ENCODE measurements around the gene CACUL1.

Gene CACUL1

DNA sequence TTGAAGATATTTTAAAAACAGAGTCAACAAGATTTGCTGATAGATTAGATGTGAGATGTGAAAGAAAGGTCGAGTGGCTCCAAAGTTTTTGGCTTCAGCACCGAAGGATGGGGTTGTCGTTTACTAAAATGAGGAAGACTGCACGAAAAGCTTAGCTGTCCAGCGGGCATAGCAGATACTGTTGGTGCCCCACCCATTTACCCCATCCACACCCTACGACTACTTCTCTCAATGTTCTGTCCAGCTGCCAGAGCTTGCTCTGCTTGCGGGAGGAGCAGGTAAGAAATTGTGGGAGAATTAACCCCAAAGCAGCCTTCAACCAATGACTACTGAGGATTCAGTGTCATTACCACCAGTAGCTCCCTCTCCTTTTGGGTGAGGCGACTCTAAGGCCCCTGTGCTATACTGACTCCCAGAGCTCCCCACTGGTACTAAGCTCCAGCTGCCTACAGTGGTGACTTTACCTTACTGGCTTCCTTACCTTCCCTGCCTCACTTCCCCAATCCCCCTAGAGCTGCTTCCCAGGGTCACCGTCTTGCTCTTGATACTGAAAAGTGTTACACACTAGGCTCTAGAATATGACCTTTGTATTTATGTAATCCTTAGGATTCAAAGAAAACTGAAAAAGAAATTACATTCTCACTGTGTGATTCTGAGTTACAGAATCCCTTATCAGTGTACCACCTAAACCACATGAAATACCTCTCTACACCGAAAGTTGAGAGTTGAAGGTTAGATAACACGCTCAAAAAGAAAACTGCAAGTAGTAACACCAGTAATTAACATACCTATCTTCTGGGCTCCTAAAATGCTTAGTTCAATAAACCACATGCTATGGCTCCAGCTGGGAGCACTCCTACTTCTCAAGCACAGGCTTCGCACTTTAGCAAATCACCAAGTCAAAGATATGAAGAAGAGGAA is 22.3 kb downstream of the CACUL1 start:
- DNase-seq (ENCODE audit: low spot score) = peak; percentile 15

GRCh38 chr10:118730756-118731456 is 23.9 kb downstream of the CACUL1 start:
- DNase-seq (ENCODE audit: low spot score) = peak; percentile 16

DNA sequence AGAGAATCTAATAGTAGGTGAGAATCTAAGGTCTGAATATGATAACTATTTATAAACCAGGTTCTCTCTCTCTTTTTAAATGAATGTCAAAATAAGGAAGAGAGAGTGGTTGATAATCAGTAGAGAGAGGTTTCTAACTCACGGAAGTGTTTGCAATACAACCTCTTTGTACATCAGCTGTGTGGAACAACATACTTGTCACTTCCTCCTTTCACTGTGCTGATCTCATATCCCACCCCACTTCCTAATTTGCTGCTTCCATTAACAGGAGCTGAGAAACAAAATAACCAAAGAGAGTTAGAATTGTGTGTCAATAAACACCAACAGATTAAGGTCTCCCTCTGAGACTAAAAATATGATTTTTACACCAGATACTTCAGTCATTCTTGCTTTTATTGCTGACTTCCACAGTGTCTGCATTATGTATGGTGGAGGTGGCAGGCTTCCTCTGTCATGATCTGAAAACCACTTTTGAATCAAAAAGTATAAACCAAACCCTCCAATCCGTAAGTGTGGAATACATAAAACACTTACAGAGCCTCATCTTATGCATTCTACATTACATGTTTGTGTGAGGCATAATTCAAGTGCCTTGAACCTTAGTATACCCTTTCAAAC is 25.0 kb downstream of the CACUL1 start:
- DNase-seq (ENCODE audit: low spot score) = peak; percentile 36

DNA sequence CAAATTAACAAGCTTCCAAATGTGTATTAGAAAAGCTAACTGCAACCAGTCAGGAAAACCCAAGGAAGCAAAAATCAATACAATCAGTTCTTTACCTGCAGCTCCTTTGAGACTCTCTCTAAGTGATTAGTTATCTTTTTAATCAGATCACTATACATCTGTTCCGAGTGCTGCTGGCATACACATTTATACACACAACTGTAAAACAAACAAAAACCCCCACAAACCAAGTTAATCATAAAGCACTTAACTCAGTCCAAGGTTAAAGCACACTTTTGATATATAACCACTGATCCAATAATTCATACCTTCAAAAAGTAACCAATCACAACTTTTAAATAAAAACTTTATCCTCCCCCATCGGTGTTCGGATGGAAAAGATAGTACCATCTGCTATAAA is 25.6 kb downstream of the CACUL1 start:
- DNase-seq (ENCODE audit: low spot score) = no peak

DNA sequence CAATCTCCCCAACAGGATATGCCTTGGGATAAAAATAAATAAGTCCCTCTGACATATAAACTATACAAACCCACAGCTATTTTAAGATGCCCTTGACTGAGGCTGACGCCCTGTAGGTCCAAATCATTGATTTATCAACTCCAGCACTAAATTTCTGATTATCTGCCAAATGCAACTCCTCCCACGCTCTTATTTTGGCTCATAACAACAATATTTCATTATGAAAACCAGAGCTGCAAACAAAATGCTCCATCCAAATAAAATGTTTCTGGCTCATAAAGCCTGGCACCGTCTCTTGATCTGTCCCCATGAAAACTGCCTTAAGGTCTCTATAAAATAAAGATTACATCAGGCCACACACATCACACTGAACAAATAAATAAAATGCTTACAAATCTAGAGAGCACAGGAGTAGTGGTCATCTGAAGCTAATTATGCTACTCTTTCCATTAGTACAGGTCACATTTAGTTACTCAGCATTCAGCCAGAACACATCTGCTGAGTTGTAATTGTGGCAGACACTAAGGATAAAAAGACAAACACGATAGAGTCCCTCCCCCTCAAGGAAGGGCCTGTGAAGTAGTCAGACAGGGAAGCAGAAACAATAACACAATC is 28.8 kb downstream of the CACUL1 start:
- no peak for DNase-seq (ENCODE audit: low spot score)

GRCh38 chr10:118723466-118723865 is 31.3 kb downstream of the CACUL1 start:
- no peak for DNase-seq (ENCODE audit: low spot score)

DNA sequence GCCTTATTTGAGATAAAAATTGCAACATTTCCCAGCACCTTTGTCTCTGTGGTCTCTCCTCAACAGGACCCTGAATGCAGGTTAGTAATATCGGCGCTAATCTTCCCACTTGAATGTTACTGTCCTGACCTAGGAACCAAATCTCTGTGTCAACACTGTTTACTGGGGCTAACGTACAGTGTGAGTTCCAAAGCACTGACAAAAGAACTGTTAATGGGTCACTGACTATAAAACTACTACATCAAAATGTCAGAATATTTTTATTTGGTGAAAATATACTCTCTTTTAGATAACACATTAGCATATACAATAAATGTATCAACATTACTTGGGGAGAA is 33.3 kb downstream of the CACUL1 start:
- no peak for DNase-seq (ENCODE audit: low spot score)

- peak; percentile 59 for DNase-seq (ENCODE audit: low spot score)
Observed at GRCh38 chr10:118720685-118721538, 33.9 kb downstream of the CACUL1 start.

GRCh38 chr10:118714366-118714765 is 40.4 kb downstream of the CACUL1 start:
- DNase-seq (ENCODE audit: low spot score) = no peak

- no peak for DNase-seq (ENCODE audit: low spot score)
Observed at GRCh38 chr10:118712930-118713634, 41.7 kb downstream of the CACUL1 start.

GRCh38 chr10:118712080-118712479 is 42.7 kb downstream of the CACUL1 start:
- no peak for DNase-seq (ENCODE audit: low spot score)

GRCh38 chr10:118710487-118710886 is 44.3 kb downstream of the CACUL1 start:
- DNase-seq (ENCODE audit: low spot score) = no peak

DNA sequence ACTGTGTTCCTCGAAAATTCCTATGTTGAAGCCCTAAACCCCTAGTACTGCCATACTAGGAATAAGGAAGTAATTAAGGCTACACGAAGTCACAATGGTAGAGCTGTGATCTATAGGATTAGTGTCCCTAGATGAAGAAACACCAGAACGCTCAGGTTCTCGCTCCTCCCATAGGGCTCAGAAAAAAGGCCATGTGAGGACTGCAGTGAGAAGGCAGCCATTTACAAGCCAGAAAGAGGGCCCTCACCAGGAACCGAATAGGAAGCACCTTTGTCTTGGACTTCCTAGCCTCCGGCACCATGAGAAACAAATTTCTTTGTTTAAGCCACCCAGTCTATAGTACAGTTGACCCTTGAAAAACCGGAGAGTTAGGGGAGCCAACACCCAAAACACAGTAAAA is 46.2 kb downstream of the CACUL1 start:
- DNase-seq (ENCODE audit: low spot score) = no peak

DNA sequence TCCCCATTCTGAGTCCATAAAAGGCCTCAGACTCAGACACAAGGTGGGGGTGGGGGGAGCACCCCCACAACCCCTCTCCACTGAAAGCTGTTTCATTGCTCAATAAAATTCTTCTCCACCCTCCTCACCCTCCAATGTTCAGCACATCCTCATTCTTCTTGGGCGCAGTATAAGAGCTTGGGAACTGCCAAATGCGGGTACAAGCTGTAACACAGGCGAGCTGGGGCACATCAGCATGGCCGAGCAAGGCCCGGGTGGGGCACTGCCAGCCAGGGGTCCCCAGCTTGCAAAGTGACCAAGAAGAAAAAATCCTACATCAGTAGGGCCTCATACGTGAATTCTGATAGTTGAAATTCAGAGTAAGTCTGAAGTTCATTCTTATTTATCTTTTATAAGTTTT is 50.1 kb downstream of the CACUL1 start:
- DNase-seq (ENCODE audit: low spot score) = no peak

- no peak for DNase-seq (ENCODE audit: low spot score)
Observed at GRCh38 chr10:118701529-118702323, 53.0 kb downstream of the CACUL1 start.

GRCh38 chr10:118698421-118698820 is 56.3 kb downstream of the CACUL1 start:
- DNase-seq (ENCODE audit: low spot score) = peak; percentile 92

DNA sequence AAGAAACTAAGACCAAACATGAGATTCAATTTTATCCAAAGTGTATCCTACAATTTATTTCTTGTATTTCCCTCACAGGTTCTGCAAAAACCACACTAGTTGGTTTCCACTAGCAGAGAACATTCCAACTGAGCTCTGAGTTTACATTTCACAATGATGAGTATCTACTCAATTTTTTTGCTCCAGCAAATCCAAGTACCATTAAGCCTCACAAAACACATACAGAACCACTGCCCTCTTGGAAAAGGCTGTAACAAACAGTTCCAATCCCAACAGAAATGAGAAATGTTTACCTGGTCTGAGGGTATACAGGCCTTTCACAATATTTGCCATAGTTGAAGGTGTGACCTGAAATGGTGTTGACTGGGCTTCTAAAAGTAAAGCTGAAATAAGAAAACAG is 59.9 kb downstream of the CACUL1 start:
- DNase-seq (ENCODE audit: low spot score) = no peak

DNA sequence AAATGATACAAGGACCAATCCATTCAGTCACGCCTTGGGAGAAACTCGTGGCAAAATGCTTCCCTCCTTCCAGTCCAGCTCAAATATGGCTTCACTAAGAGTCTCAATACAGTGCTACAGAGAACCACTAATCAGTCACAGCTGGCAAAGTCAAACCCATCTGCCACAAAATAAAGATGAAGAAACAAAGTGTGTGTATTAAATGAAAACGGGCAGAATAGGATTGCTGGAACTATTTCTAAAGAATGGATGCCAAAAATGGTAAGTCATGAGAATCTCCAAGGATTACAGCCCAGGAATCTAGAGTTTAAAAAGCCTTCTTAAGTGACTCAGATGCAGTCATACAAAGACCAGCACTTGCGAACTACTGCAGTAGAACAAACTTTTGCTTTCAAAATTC is 61.9 kb downstream of the CACUL1 start:
- DNase-seq (ENCODE audit: low spot score) = no peak

DNA sequence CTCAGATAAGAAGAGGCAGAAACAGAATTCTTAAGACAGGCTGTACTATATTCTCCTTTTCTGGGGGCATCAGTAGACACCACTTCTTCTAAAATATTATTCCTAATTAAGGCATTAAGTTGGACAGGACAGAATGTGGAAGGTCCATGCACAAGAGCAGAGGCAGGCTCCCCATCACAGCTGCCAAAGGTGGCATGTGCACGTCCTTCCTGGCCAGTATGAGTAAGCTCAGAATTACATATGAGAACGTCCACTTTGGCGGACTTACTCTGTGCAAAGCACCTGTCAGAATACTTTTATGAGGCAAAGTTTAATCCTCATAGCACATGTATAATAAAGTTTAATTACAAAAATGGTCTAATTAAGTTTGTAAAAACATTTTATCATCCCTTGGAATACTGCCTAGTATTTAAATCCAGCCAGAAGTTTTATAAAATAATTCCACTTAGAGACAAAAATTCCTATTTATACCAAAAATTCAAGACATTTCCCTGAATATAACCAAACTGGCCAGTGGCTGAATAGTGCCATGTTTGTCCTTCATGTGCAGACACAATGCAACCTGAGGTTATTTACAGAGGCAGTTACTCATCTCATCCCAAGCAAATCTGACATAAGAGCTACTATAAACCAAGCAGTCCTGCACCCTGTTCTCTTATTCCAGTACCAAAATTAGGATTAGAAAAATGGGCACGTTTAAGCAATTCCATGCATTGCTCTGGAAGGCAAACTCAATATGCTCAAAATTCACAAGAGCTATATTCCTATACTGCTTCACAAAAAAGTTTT is 65.5 kb downstream of the CACUL1 start:
- no peak for DNase-seq (ENCODE audit: low spot score)
